WTC11 (cell line): ENCODE measurements around the gene BSPH1.
"Not testable (repeated sequence)": the region's sequence is repeated elsewhere in the genome, so short reads cannot be mapped to it uniquely, and the experiment has no call there.

Experiments used
- ATF3 ChIP-seq: sonication (generic); formaldehyde crosslinking; conservative IDR thresholded peaks from 2 replicates; pipeline ENCODE4 v1.8.1; 2022; ENCODE audit warnings: mild to moderate bottlenecking, missing genetic modification reagents
- CBFB ChIP-seq: sonication (generic); formaldehyde crosslinking; IDR thresholded peaks from 2 replicates; pipeline ENCODE4 v1.8.1; 2022; ENCODE audit warnings: mild to moderate bottlenecking, low read depth, missing genetic modification reagents
- CREB1 ChIP-seq: sonication (generic); formaldehyde crosslinking; IDR thresholded peaks from 2 replicates; pipeline ENCODE4 v1.8.0; 2023; ENCODE audit warnings: mild to moderate bottlenecking, missing genetic modification reagents
- ETV6 ChIP-seq: sonication (generic); formaldehyde crosslinking; IDR thresholded peaks from 2 replicates; pipeline ENCODE4 v1.8.1; 2022; ENCODE audit warnings: mild to moderate bottlenecking, missing genetic modification reagents
- SMAD3 ChIP-seq: sonication (generic); formaldehyde crosslinking; IDR thresholded peaks from 2 replicates; pipeline ENCODE4 v1.8.0; 2022; ENCODE audit warnings: missing genetic modification reagents, mild to moderate bottlenecking, borderline replicate concordance
- TEAD4 ChIP-seq: sonication (generic); formaldehyde crosslinking; IDR thresholded peaks from 2 replicates; pipeline ENCODE4 v1.8.0; 2022; ENCODE audit warnings: mild to moderate bottlenecking, missing genetic modification reagents
- ZBTB21 ChIP-seq: sonication (generic); formaldehyde crosslinking; IDR thresholded peaks from 2 replicates; pipeline ENCODE4 v1.8.1; 2023; ENCODE audit warnings: mild to moderate bottlenecking, missing genetic modification reagents, borderline replicate concordance
- ZNF121 ChIP-seq: sonication (generic); formaldehyde crosslinking; IDR thresholded peaks from 2 replicates; pipeline ENCODE4 v1.8.0; 2023; ENCODE audit warnings: missing genetic modification reagents
- TF ChIP-seq, protein P1 (sequence below): fragments of 200-600 bp; IDR thresholded peaks from 2 replicates; pipeline ENCODE4 v1.8.0; 2022; ENCODE audit warnings: antibody characterized with exemption
- TF ChIP-seq, protein P2 (sequence below): sonication (generic); formaldehyde crosslinking; IDR thresholded peaks from 2 replicates; pipeline ENCODE4 v1.8.1; 2022; ENCODE audit warnings: missing genetic modification reagents, borderline replicate concordance
- TF ChIP-seq, protein P3 (sequence below): fragments of 250-450 bp; sonication (Bioruptor Pico); IDR thresholded peaks from 2 replicates; pipeline ENCODE4 v1.9.0; 2021; ENCODE audit warnings: moderate library complexity, mild to moderate bottlenecking, inconsistent platforms, borderline replicate concordance

GRCh38 chr19:47928581-47928980 lies 63.4 kb downstream of the BSPH1 start:
- not testable (repeated sequence) for TF ChIP-seq ZBTB21, SMAD3, TEAD4, CBFB, ZNF121, CREB1, ATF3, ETV6 (CRISPR knock-in tag)
- TF ChIP-seq, protein P1, sequence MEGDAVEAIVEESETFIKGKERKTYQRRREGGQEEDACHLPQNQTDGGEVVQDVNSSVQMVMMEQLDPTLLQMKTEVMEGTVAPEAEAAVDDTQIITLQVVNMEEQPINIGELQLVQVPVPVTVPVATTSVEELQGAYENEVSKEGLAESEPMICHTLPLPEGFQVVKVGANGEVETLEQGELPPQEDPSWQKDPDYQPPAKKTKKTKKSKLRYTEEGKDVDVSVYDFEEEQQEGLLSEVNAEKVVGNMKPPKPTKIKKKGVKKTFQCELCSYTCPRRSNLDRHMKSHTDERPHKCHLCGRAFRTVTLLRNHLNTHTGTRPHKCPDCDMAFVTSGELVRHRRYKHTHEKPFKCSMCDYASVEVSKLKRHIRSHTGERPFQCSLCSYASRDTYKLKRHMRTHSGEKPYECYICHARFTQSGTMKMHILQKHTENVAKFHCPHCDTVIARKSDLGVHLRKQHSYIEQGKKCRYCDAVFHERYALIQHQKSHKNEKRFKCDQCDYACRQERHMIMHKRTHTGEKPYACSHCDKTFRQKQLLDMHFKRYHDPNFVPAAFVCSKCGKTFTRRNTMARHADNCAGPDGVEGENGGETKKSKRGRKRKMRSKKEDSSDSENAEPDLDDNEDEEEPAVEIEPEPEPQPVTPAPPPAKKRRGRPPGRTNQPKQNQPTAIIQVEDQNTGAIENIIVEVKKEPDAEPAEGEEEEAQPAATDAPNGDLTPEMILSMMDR = not testable (repeated sequence)
- TF ChIP-seq, protein P2, sequence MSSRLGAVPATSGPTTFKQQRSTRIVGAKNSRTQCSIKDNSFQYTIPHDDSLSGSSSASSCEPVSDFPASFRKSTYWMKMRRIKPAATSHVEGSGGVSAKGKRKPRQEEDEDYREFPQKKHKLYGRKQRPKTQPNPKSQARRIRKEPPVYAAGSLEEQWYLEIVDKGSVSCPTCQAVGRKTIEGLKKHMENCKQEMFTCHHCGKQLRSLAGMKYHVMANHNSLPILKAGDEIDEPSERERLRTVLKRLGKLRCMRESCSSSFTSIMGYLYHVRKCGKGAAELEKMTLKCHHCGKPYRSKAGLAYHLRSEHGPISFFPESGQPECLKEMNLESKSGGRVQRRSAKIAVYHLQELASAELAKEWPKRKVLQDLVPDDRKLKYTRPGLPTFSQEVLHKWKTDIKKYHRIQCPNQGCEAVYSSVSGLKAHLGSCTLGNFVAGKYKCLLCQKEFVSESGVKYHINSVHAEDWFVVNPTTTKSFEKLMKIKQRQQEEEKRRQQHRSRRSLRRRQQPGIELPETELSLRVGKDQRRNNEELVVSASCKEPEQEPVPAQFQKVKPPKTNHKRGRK (CRISPR knock-in tag) = not testable (repeated sequence)
- TF ChIP-seq, protein P3, sequence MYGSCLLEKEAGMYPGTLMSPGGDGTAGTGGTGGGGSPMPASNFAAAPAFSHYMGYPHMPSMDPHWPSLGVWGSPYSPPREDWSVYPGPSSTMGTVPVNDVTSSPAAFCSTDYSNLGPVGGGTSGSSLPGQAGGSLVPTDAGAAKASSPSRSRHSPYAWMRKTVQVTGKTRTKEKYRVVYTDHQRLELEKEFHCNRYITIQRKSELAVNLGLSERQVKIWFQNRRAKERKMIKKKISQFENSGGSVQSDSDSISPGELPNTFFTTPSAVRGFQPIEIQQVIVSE (CRISPR knock-in tag) = not testable (repeated sequence)
